ELR (cell line): ENCODE data around the gene CYFIP2.

Source experiments
- DNase-seq: peaks from one replicate; pipeline ENCODE4 v3.0.0-alpha.2; 2015; ENCODE audit warnings: low read depth

Gene CYFIP2

GRCh38 chr5:157288405-157289163 lies 22.7 kb downstream of the CYFIP2 start:
- DNase-seq = no peak

GRCh38 chr5:157289164-157289819 lies 23.4 kb downstream of the CYFIP2 start:
- no peak for DNase-seq

GRCh38 chr5:157290156-157290980 lies 24.4 kb downstream of the CYFIP2 start:
- peak; percentile 55 for DNase-seq

- DNase-seq = peak; percentile 11
Measured at GRCh38 chr5:157290981-157291711, 25.2 kb downstream of the CYFIP2 start.

- DNase-seq = no peak
Measured at GRCh38 chr5:157292599-157292998, 26.7 kb downstream of the CYFIP2 start.

- DNase-seq = no peak
Measured at GRCh38 chr5:157294407-157295091, 28.6 kb downstream of the CYFIP2 start.

- no peak for DNase-seq
Measured at GRCh38 chr5:157295247-157295646, 29.3 kb downstream of the CYFIP2 start.

- no peak for DNase-seq
Measured at GRCh38 chr5:157300564-157300963, 34.6 kb downstream of the CYFIP2 start.

GRCh38 chr5:157301066-157301465 lies 35.1 kb downstream of the CYFIP2 start:
- no peak for DNase-seq

GRCh38 chr5:157303023-157303422 lies 37.1 kb downstream of the CYFIP2 start:
- no peak for DNase-seq

GRCh38 chr5:157303667-157304327 lies 37.9 kb downstream of the CYFIP2 start:
- no peak for DNase-seq

- no peak for DNase-seq
Measured at GRCh38 chr5:157306081-157306480, 40.2 kb downstream of the CYFIP2 start.

GRCh38 chr5:157306692-157307471 lies 41.0 kb downstream of the CYFIP2 start:
- DNase-seq = no peak

GRCh38 chr5:157308836-157309465 lies 43.0 kb downstream of the CYFIP2 start:
- DNase-seq = no peak

- no peak for DNase-seq
Measured at GRCh38 chr5:157309796-157310195, 43.9 kb downstream of the CYFIP2 start.

GRCh38 chr5:157311595-157311994 lies 45.7 kb downstream of the CYFIP2 start:
- no peak for DNase-seq

GRCh38 chr5:157312492-157312891 lies 46.6 kb downstream of the CYFIP2 start:
- DNase-seq = peak; percentile 76

- no peak for DNase-seq
Measured at GRCh38 chr5:157322581-157322980, 56.7 kb downstream of the CYFIP2 start.

- no peak for DNase-seq
Measured at GRCh38 chr5:157323107-157323706, 57.3 kb downstream of the CYFIP2 start.
